Tibial artery (tissue), 4 donors: ENCODE measurements around the gene NAALADL1.

ENCODE experiments used
- DNase-seq, 2 donors: peaks; one replicate each; pipeline ENCODE4 v3.0.0-alpha.2; 2019
- H3K27ac ChIP-seq, 2 donors: fragments of 200-600 bp; sonication (generic) in 1 of 2; 1 replicate in 1 of 2; 2 replicates in 1 of 2; pipeline ENCODE4 v1.5.1; 2018 to 2019; ENCODE audit warnings: mild to moderate bottlenecking in 1 of 2
- H3K27me3 ChIP-seq, 2 donors: fragments of 200-600 bp; sonication (generic) in 1 of 2; one replicate each; pipeline versions ENCODE4 v1.5.1 to v1.6.0; 2016 to 2019
- H3K36me3 ChIP-seq, 3 donors: fragments of 200-600 bp; sonication (generic) in 2 of 3; one replicate each; pipeline ENCODE4 v1.5.1; 2016 to 2019; ENCODE audit warnings: mild to moderate bottlenecking in 2 of 3
- H3K4me1 ChIP-seq, 4 donors: fragments of 200-600 bp; sonication (generic) in 2 of 4; 1 replicate in 3 of 4; 2 replicates in 1 of 4; pipeline ENCODE4 v1.5.1; 2016 to 2019
- H3K4me3 ChIP-seq, 2 donors: fragments of 200-600 bp; sonication (generic) in 1 of 2; 1 replicate in 1 of 2; 2 replicates in 1 of 2; pipeline ENCODE4 v1.5.1; 2018 to 2019; ENCODE audit warnings: mild to moderate bottlenecking in 2 of 2
- H3K9me3 ChIP-seq, 3 donors: fragments of 200-600 bp; sonication (generic) in 1 of 3; one replicate each; pipeline ENCODE4 v1.5.1; 2016 to 2019
- CTCF ChIP-seq, 2 experiments: fragments of 200-600 bp in 1 of 2; fragments of 450-650 bp in 1 of 2; IDR thresholded peaks; one replicate each; pipeline ENCODE4 v1.5.1; 2017 to 2019; ENCODE audit warnings: antibody characterized with exemption in 2 of 2, mild to moderate bottlenecking in 1 of 2, moderate library complexity in 1 of 2
- intact Hi-C: fragments of 100-400 bp; cut with DNase I; formaldehyde crosslinking; loops from one replicate; pipeline ENCODE4 v1.15.0; 2023; ENCODE audit warnings: low total_unique reads

NAALADL1 gene

GRCh38 chr11:65067446-65067845, 9.1 kb upstream of the NAALADL1 start:
- Histone ChIP-seq H3K36me3 (no peaks in the 10 kb centered on the region), H3K27me3 (peaks cover 0 to 25% of the 10 kb centered on the region in 2 donors), H3K4me3 (no peak overlapping the region), H3K4me1 (no peaks in the 10 kb centered on the region), H3K27ac (no peak overlapping the region), H3K9me3 (no peaks in the 10 kb centered on the region)
- intact Hi-C loops: no loop called here
- no peak for DNase-seq
- no peak for TF ChIP-seq CTCF (IDR thresholded peaks at IDR 0.05)

- H3K27ac ChIP-seq: no peak overlapping the region
- no peak overlapping the region for H3K4me3 ChIP-seq
- peaks cover 0 to 25% of the 10 kb centered on the region in 2 donors for H3K27me3 ChIP-seq
- no peaks in the 10 kb centered on the region for H3K9me3 ChIP-seq
- intact Hi-C loops: no loop called here
- DNase-seq: no peak
- no peaks in the 10 kb centered on the region for H3K36me3 ChIP-seq
- H3K4me1 ChIP-seq: no peaks in the 10 kb centered on the region
- no peak for TF ChIP-seq CTCF (IDR thresholded peaks at IDR 0.05)
These were observed 8.5 kb upstream of the NAALADL1 start for GRCh38 chr11:65066805-65067291.

- intact Hi-C loops: no loop called here
- Histone ChIP-seq H3K4me3 (no peak overlapping the region), H3K36me3 (no peaks in the 10 kb centered on the region), H3K9me3 (no peaks in the 10 kb centered on the region), H3K4me1 (no peaks in the 10 kb centered on the region), H3K27ac (no peak overlapping the region), H3K27me3 (peaks cover 0 to 25% of the 10 kb centered on the region in 2 donors)
- no peak for DNase-seq
- no peak for TF ChIP-seq CTCF (IDR thresholded peaks at IDR 0.05)
These were observed 8.0 kb upstream of the NAALADL1 start for GRCh38 chr11:65066315-65066714.

- Histone ChIP-seq H3K27ac (no peak overlapping the region), H3K27me3 (peaks cover 0 to 25% of the 10 kb centered on the region in 2 donors), H3K4me1 (no peaks in the 10 kb centered on the region), H3K36me3 (no peaks in the 10 kb centered on the region), H3K9me3 (no peaks in the 10 kb centered on the region), H3K4me3 (no peak overlapping the region)
- no peak for DNase-seq
- no peak for TF ChIP-seq CTCF (IDR thresholded peaks at IDR 0.05)
- intact Hi-C loops: no loop called here
These were observed 7.5 kb upstream of the NAALADL1 start for GRCh38 chr11:65065851-65066250.

- no peak for DNase-seq
- Histone ChIP-seq H3K4me3 (no peak overlapping the region), H3K27ac (no peak overlapping the region), H3K27me3 (peaks cover 0 to 28% of the 10 kb centered on the region in 2 donors), H3K9me3 (no peaks in the 10 kb centered on the region), H3K36me3 (no peaks in the 10 kb centered on the region), H3K4me1 (no peaks in the 10 kb centered on the region)
- intact Hi-C loops: no loop called here
- TF ChIP-seq CTCF (IDR thresholded peaks at IDR 0.05): no peak
These were observed 6.5 kb upstream of the NAALADL1 start for GRCh38 chr11:65064847-65065240.

GRCh38 chr11:65063532-65063931, 5.2 kb upstream of the NAALADL1 start:
- Histone ChIP-seq H3K27ac (no peak overlapping the region), H3K4me3 (no peak overlapping the region), H3K9me3 (no peaks in the 10 kb centered on the region), H3K36me3 (no peaks in the 10 kb centered on the region), H3K27me3 (peaks cover 0 to 28% of the 10 kb centered on the region in 2 donors), H3K4me1 (no peaks in the 10 kb centered on the region)
- DNase-seq: no peak
- TF ChIP-seq CTCF (IDR thresholded peaks at IDR 0.05): no peak
- intact Hi-C loops: no loop called here
